WTC11 (cell line): ENCODE data around the gene ADRA1B. TPM values are rescaled to one million over a fixed set of nuclear protein-coding genes. Genes with fewer than 3 reads are reported as not detected.

ENCODE experiments used
- ATAC-seq: fragments of 200-7000 bp; cut with Tn5 transposase; 2 replicates; pipeline ENCODE4 v1.10.0; 2021; ENCODE audit warnings: mild to moderate bottlenecking, moderate library complexity
- CTCF ChIA-PET: fragments of 300-600 bp; sonication (Branson Sonifier 250); formaldehyde crosslinking; loops from one replicate; lab custom pipeline; 2021; ENCODE audit warnings: antibody characterized with exemption; lab: Charles Lee
- POLR2A ChIA-PET: fragments of 350-600 bp; sonication (Branson Sonifier 250); formaldehyde crosslinking; loops from one replicate; lab custom pipeline; 2021; ENCODE audit warnings: antibody characterized with exemption; lab: Charles Lee
- DNase-seq: peaks from one replicate; pipeline ENCODE4 v3.0.0; 2021; ENCODE audit warnings: low spot score
- H3K27ac Mint-ChIP-seq: 2 replicates; pipeline ENCODE4 v1.8.0; 2021; ENCODE audit warnings: mixed read lengths
- H3K27me3 Mint-ChIP-seq: 2 replicates; pipeline ENCODE4 v1.8.0; 2021; ENCODE audit warnings: low read depth, mild to moderate bottlenecking, moderate library complexity, mixed read lengths
- H3K36me3 Mint-ChIP-seq: 2 replicates; pipeline ENCODE4 v1.8.0; 2021; ENCODE audit warnings: mixed read lengths
- H3K4me1 Mint-ChIP-seq: 2 replicates; pipeline ENCODE4 v1.8.0; 2022; ENCODE audit warnings: mixed read lengths
- H3K4me3 Mint-ChIP-seq: 2 replicates; pipeline ENCODE4 v1.8.0; 2021; ENCODE audit warnings: mild to moderate bottlenecking, moderate library complexity, mixed read lengths
- H3K9me3 Mint-ChIP-seq: 2 replicates; pipeline ENCODE4 v1.8.0; 2021; ENCODE audit warnings: mixed read lengths
- ARID4B ChIP-seq: sonication (generic); formaldehyde crosslinking; IDR thresholded peaks from 2 replicates; pipeline ENCODE4 v1.8.0; 2023; ENCODE audit warnings: missing genetic modification reagents, mild to moderate bottlenecking, borderline replicate concordance
- CBFB ChIP-seq: sonication (generic); formaldehyde crosslinking; IDR thresholded peaks from 2 replicates; pipeline ENCODE4 v1.8.1; 2022; ENCODE audit warnings: mild to moderate bottlenecking, low read depth, missing genetic modification reagents
- CREM ChIP-seq: sonication (generic); formaldehyde crosslinking; IDR thresholded peaks from 2 replicates; pipeline ENCODE4 v1.8.1; 2022; ENCODE audit warnings: mild to moderate bottlenecking, missing genetic modification reagents, moderate library complexity
- E2F1 ChIP-seq: sonication (generic); formaldehyde crosslinking; IDR thresholded peaks from 2 replicates; pipeline ENCODE4 v1.8.0; 2022; ENCODE audit warnings: mild to moderate bottlenecking, missing genetic modification reagents
- FOXP1 ChIP-seq: sonication (generic); formaldehyde crosslinking; IDR thresholded peaks from 2 replicates; pipeline ENCODE4 v1.8.0; 2022; ENCODE audit warnings: missing genetic modification reagents, mild to moderate bottlenecking, moderate library complexity, borderline replicate concordance
- GRHL2 ChIP-seq: fragments of 250-450 bp; sonication (Bioruptor Pico); IDR thresholded peaks from 2 replicates; pipeline ENCODE4 v1.8.0; 2022; ENCODE audit warnings: mild to moderate bottlenecking, moderate library complexity; ENCODE audit not compliant: insufficient replicate concordance, severe bottlenecking
- GTF2I ChIP-seq: fragments of 250-450 bp; sonication (Bioruptor Pico); conservative IDR thresholded peaks from 2 replicates; pipeline ENCODE4 v1.4.0; 2021; ENCODE audit warnings: mild to moderate bottlenecking
- IRF2 ChIP-seq: sonication (generic); formaldehyde crosslinking; IDR thresholded peaks from 2 replicates; pipeline ENCODE4 v1.8.0; 2022; ENCODE audit warnings: low read depth, missing genetic modification reagents, borderline replicate concordance
- JAZF1 ChIP-seq: fragments of 250-450 bp; sonication (Bioruptor Pico); IDR thresholded peaks from 2 replicates; pipeline ENCODE4 v1.9.0; 2021; ENCODE audit warnings: moderate library complexity, mild to moderate bottlenecking, inconsistent platforms
- JUN ChIP-seq: sonication (generic); formaldehyde crosslinking; IDR thresholded peaks from 2 replicates; pipeline ENCODE4 v1.8.0; 2023; ENCODE audit warnings: mild to moderate bottlenecking, missing genetic modification reagents
- NFATC4 ChIP-seq: fragments of 250-450 bp; sonication (Bioruptor Pico); IDR thresholded peaks from 2 replicates; pipeline ENCODE4 v1.9.0; 2021; ENCODE audit warnings: mild to moderate bottlenecking
- NR3C1 ChIP-seq: sonication (generic); formaldehyde crosslinking; conservative IDR thresholded peaks from 2 replicates; pipeline ENCODE4 v1.8.1; 2023; ENCODE audit warnings: low read depth, mild to moderate bottlenecking, missing genetic modification reagents
- PRRX2 ChIP-seq: fragments of 250-450 bp; sonication (Bioruptor Pico); IDR thresholded peaks from 2 replicates; pipeline ENCODE4 v1.8.0; 2021; ENCODE audit warnings: mild to moderate bottlenecking
- TEAD1 ChIP-seq: sonication (generic); formaldehyde crosslinking; IDR thresholded peaks from 2 replicates; pipeline ENCODE4 v1.8.0; 2022; ENCODE audit warnings: mild to moderate bottlenecking, missing genetic modification reagents
- ZNF317 ChIP-seq: sonication (generic); formaldehyde crosslinking; IDR thresholded peaks from 2 replicates; pipeline ENCODE4 v1.8.1; 2023; ENCODE audit warnings: low read depth, mild to moderate bottlenecking, moderate library complexity, missing genetic modification reagents, borderline replicate concordance
- total RNA-seq: library from RNA; stranded (reverse); gene quantifications from 3 replicates; pipeline ENCODE4 v1.2.3, GENCODE V29; 2021
- TF ChIP-seq, protein P1 (sequence below): fragments of 250-450 bp; sonication (Bioruptor Pico); IDR thresholded peaks from 2 replicates; pipeline ENCODE4 v1.9.0; 2021; ENCODE audit warnings: mild to moderate bottlenecking, borderline replicate concordance
- TF ChIP-seq, protein P2 (sequence below): sonication (generic); formaldehyde crosslinking; conservative IDR thresholded peaks from 2 replicates; pipeline ENCODE4 v1.8.1; 2023; ENCODE audit warnings: mild to moderate bottlenecking, low read depth, missing genetic modification reagents, moderate library complexity

Gene ADRA1B
- total RNA-seq, 1 experiment from 2014 or later: 0.11 TPM

DNA sequence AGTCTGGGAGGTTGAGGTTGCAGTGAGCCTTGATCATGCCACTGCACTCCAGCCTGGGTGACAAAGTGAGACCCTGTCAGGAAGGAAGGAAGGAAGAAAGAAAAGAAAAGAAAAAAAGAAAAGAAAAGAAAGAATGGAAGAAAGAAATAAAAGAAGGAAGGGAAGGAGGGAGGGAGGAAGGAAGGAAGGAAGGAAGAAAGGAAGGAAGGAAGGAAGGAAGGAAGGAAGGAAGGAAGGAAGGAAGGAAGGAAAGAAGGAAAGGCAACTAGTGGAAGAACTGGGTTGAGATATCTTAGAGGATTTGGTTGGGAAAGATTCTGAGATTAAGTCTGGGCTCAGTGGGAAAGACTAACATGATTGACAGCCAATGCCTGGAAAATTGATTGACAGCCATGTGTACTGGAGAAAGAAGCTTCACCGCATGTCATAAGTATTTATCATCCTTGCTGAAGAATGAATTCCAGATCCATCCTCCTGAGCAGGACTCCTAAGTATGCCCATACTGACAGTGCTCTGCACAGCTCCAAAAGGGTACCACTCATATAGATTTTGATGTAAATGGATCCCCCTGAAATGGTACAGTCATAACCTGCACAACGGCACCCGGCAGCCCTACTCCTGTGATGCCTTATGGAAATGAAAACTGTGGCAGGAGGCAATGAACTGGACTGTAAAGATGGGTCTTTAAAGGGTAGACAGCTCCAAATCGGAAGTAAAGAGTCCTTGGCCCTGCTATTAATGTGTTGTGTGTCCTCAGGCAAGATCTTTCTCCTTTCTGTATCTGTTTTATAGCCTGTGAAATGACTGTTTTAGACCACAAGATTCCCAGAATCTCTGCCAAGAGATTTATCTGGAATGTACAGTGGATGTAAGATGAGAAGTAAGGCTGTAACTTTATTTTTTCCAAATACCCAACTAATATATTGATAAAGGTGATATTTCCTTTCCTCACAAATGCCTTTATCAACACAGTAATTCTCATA is 16.9 kb upstream of the ADRA1B start:
- Mint-ChIP-seq H3K4me1 (peaks cover 11% of the 10 kb centered on the region), H3K4me3 (no peak overlapping the region), H3K27me3 (no peaks in the 10 kb centered on the region; the same call in 1 of the 2 replicates), H3K27ac (no peak overlapping the region), H3K36me3 (no peaks in the 10 kb centered on the region), H3K9me3 (no peaks in the 10 kb centered on the region)
- CTCF ChIA-PET: no interaction called here
- POLR2A ChIA-PET: no interaction called here
- ATAC-seq: no peak
- no peak for DNase-seq
- TF ChIP-seq PRRX2 (CRISPR knock-in tag) (no peak), NR3C1 (CRISPR knock-in tag) (no peak), ARID4B (CRISPR knock-in tag) (no peak), GRHL2 (no peak), TEAD1 (CRISPR knock-in tag) (no peak), E2F1 (CRISPR knock-in tag) (no peak), ZNF317 (CRISPR knock-in tag) (no peak), CREM (CRISPR knock-in tag) (no peak), NFATC4 (no peak), CBFB (CRISPR knock-in tag) (no peak), IRF2 (CRISPR knock-in tag) (no peak), FOXP1 (CRISPR knock-in tag) (no peak), JUN (CRISPR knock-in tag) (no peak), GTF2I (CRISPR knock-in tag) (no peak), JAZF1 (CRISPR knock-in tag) (no peak)
- TF ChIP-seq, protein P1, sequence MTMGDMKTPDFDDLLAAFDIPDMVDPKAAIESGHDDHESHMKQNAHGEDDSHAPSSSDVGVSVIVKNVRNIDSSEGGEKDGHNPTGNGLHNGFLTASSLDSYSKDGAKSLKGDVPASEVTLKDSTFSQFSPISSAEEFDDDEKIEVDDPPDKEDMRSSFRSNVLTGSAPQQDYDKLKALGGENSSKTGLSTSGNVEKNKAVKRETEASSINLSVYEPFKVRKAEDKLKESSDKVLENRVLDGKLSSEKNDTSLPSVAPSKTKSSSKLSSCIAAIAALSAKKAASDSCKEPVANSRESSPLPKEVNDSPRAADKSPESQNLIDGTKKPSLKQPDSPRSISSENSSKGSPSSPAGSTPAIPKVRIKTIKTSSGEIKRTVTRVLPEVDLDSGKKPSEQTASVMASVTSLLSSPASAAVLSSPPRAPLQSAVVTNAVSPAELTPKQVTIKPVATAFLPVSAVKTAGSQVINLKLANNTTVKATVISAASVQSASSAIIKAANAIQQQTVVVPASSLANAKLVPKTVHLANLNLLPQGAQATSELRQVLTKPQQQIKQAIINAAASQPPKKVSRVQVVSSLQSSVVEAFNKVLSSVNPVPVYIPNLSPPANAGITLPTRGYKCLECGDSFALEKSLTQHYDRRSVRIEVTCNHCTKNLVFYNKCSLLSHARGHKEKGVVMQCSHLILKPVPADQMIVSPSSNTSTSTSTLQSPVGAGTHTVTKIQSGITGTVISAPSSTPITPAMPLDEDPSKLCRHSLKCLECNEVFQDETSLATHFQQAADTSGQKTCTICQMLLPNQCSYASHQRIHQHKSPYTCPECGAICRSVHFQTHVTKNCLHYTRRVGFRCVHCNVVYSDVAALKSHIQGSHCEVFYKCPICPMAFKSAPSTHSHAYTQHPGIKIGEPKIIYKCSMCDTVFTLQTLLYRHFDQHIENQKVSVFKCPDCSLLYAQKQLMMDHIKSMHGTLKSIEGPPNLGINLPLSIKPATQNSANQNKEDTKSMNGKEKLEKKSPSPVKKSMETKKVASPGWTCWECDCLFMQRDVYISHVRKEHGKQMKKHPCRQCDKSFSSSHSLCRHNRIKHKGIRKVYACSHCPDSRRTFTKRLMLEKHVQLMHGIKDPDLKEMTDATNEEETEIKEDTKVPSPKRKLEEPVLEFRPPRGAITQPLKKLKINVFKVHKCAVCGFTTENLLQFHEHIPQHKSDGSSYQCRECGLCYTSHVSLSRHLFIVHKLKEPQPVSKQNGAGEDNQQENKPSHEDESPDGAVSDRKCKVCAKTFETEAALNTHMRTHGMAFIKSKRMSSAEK (CRISPR knock-in tag): no peak
- TF ChIP-seq, protein P2, sequence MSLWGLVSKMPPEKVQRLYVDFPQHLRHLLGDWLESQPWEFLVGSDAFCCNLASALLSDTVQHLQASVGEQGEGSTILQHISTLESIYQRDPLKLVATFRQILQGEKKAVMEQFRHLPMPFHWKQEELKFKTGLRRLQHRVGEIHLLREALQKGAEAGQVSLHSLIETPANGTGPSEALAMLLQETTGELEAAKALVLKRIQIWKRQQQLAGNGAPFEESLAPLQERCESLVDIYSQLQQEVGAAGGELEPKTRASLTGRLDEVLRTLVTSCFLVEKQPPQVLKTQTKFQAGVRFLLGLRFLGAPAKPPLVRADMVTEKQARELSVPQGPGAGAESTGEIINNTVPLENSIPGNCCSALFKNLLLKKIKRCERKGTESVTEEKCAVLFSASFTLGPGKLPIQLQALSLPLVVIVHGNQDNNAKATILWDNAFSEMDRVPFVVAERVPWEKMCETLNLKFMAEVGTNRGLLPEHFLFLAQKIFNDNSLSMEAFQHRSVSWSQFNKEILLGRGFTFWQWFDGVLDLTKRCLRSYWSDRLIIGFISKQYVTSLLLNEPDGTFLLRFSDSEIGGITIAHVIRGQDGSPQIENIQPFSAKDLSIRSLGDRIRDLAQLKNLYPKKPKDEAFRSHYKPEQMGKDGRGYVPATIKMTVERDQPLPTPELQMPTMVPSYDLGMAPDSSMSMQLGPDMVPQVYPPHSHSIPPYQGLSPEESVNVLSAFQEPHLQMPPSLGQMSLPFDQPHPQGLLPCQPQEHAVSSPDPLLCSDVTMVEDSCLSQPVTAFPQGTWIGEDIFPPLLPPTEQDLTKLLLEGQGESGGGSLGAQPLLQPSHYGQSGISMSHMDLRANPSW: no peak
- TF ChIP-seq, all 79 proteins: peak for 0
